Activated CD4-positive, alpha-beta T cell treated with anti-CD3 and anti-CD28 coated beads, Interleukin-2, amount 10 ng/mL, durations not matched to agents 7 days and 5 days (primary cell): ENCODE results near the gene SND1. TPM values are rescaled to one million over a fixed set of nuclear protein-coding genes. Genes with fewer than 3 reads are reported as not detected.

ENCODE experiments used
- CTCF ChIA-PET: fragments of 350-600 bp; sonication (Branson Sonifier 250); formaldehyde crosslinking; loops from one replicate; lab custom pipeline; 2021; ENCODE audit warnings: antibody characterized with exemption; lab: Charles Lee
- POLR2A ChIA-PET: fragments of 350-600 bp; sonication (Branson Sonifier 250); formaldehyde crosslinking; loops from one replicate; lab custom pipeline; 2021; ENCODE audit warnings: antibody characterized with exemption; lab: Charles Lee
- DNase-seq: peaks from one replicate; pipeline ENCODE4 v3.0.0-alpha.2; 2020
- H3K27ac Mint-ChIP-seq: one replicate; pipeline ENCODE4 v1.8.0; 2021; ENCODE audit warnings: mild to moderate bottlenecking, moderate library complexity, mixed read lengths
- H3K27me3 Mint-ChIP-seq: one replicate; pipeline ENCODE4 v1.8.0; 2021; ENCODE audit warnings: mixed read lengths
- H3K36me3 Mint-ChIP-seq: one replicate; pipeline ENCODE4 v1.8.0; 2021; ENCODE audit warnings: low read depth, mixed read lengths
- H3K4me1 Mint-ChIP-seq: one replicate; pipeline ENCODE4 v1.8.0; 2021; ENCODE audit warnings: mixed read lengths
- H3K4me3 Mint-ChIP-seq: one replicate; pipeline ENCODE4 v1.8.0; 2021; ENCODE audit warnings: mild to moderate bottlenecking, moderate library complexity, mixed read lengths
- H3K9me3 Mint-ChIP-seq: one replicate; pipeline ENCODE4 v1.8.0; 2021; ENCODE audit warnings: mixed read lengths
- total RNA-seq, 2 experiments: library from RNA; stranded (reverse); gene quantifications; one replicate each; pipeline ENCODE4 v1.2.3, GENCODE V29; 2021

Gene SND1
- 100 to 1,000 TPM; 141 to 163 TPM for total RNA-seq

GRCh38 chr7:127651556-127652332 is at the start of gene SND1:
SND1 (plus strand) TSS chr7:127652194; CDS start chr7:127652374, 180 bp downstream.
- Mint-ChIP-seq H3K27ac (peak within 1 kb of the TSS; percentile 99), H3K4me3 (peak within 1 kb of the TSS; percentile 84), H3K36me3 (peaks cover 20% of the 10 kb centered on the region), H3K4me1 (peaks cover 39% of the 10 kb centered on the region), H3K27me3 (peaks cover 3% of the 10 kb centered on the region), H3K9me3 (no peaks in the 10 kb centered on the region)
- POLR2A ChIA-PET = no interaction called here
- CTCF ChIA-PET = interaction anchor here (0.6 kb wide), 1 partner anchor 882 kb away, joined by 3 read pairs; no protein-coding TSS in a partner anchor
- peak; percentile 100 for DNase-seq

- peaks cover under 1% of the 10 kb centered on the region for H3K27me3 Mint-ChIP-seq
- peaks cover 3% of the 10 kb centered on the region for H3K9me3 Mint-ChIP-seq
- no peaks in the 10 kb centered on the region for H3K4me1 Mint-ChIP-seq
- H3K27ac Mint-ChIP-seq = no peak overlapping the region
- no peak for DNase-seq
- H3K36me3 Mint-ChIP-seq = no peaks in the 10 kb centered on the region
- POLR2A ChIA-PET = no interaction called here
- CTCF ChIA-PET = interaction anchor here (1.0 kb wide), 1 partner anchor 12 kb away, joined by 5 read pairs; no protein-coding TSS in a partner anchor
- H3K4me3 Mint-ChIP-seq = no peak overlapping the region
Measured at GRCh38 chr7:127608446-127608845, 43.5 kb upstream of the SND1 start.

- ChIA-PET CTCF (no interaction called here), POLR2A (no interaction called here)
- peaks cover 3% of the 10 kb centered on the region for H3K9me3 Mint-ChIP-seq
- H3K36me3 Mint-ChIP-seq = no peaks in the 10 kb centered on the region
- no peak for DNase-seq
- H3K27ac Mint-ChIP-seq = no peak overlapping the region
- H3K4me1 Mint-ChIP-seq = no peaks in the 10 kb centered on the region
- peaks cover 1% of the 10 kb centered on the region for H3K27me3 Mint-ChIP-seq
- no peak overlapping the region for H3K4me3 Mint-ChIP-seq
Measured at GRCh38 chr7:127609297-127609696, 42.7 kb upstream of the SND1 start.

GRCh38 chr7:127612263-127612662 is 39.7 kb upstream of the SND1 start:
- peaks cover 14% of the 10 kb centered on the region for H3K27me3 Mint-ChIP-seq
- H3K27ac Mint-ChIP-seq = no peak overlapping the region
- ChIA-PET POLR2A (no interaction called here), CTCF (no interaction called here)
- H3K4me1 Mint-ChIP-seq = no peaks in the 10 kb centered on the region
- DNase-seq = no peak
- no peak overlapping the region for H3K4me3 Mint-ChIP-seq
- peaks cover 3% of the 10 kb centered on the region for H3K9me3 Mint-ChIP-seq
- no peaks in the 10 kb centered on the region for H3K36me3 Mint-ChIP-seq

- POLR2A ChIA-PET = interaction anchor here (0.6 kb wide), 1 partner anchor 16 kb away, joined by 3 read pairs; no protein-coding TSS in a partner anchor
- no peak for DNase-seq
- Mint-ChIP-seq H3K4me3 (no peak overlapping the region), H3K9me3 (no peaks in the 10 kb centered on the region), H3K4me1 (peaks cover 4% of the 10 kb centered on the region), H3K36me3 (no peaks in the 10 kb centered on the region), H3K27ac (no peak overlapping the region), H3K27me3 (peaks cover 46% of the 10 kb centered on the region)
- CTCF ChIA-PET = interaction anchor here (1.0 to 1.3 kb wide), 2 partner anchors 9 to 16 kb away, joined by 3 read pairs; no protein-coding TSS in a partner anchor
Measured at GRCh38 chr7:127616724-127617123, 35.3 kb upstream of the SND1 start.

- H3K4me3 Mint-ChIP-seq = no peak within 1 kb of the TSS
- ChIA-PET POLR2A (no interaction called here), CTCF (no interaction called here)
- no peak within 1 kb of the TSS for H3K27ac Mint-ChIP-seq
- peaks cover 57% of the 10 kb centered on the region for H3K27me3 Mint-ChIP-seq
- DNase-seq = no peak
- H3K9me3 Mint-ChIP-seq = no peaks in the 10 kb centered on the region
- H3K36me3 Mint-ChIP-seq = no peaks in the 10 kb centered on the region
- peaks cover 4% of the 10 kb centered on the region for H3K4me1 Mint-ChIP-seq
Measured at GRCh38 chr7:127618042-127618441, 34.0 kb upstream of the SND1 start, which contains the start of gene PAX4. PAX4 (minus strand) TSS chr7:127618142; CDS start chr7:127615928, 2,214 bp downstream.

GRCh38 chr7:127618775-127619174 is 33.2 kb upstream of the SND1 start:
- Mint-ChIP-seq H3K36me3 (no peaks in the 10 kb centered on the region), H3K9me3 (no peaks in the 10 kb centered on the region), H3K4me1 (peaks cover 4% of the 10 kb centered on the region), H3K27me3 (peaks cover 60% of the 10 kb centered on the region), H3K27ac (no peak overlapping the region), H3K4me3 (no peak overlapping the region)
- DNase-seq = no peak
- CTCF ChIA-PET = no interaction called here
- POLR2A ChIA-PET = no interaction called here

- no peak overlapping the region for H3K27ac Mint-ChIP-seq
- no peak overlapping the region for H3K4me3 Mint-ChIP-seq
- DNase-seq = no peak
- peaks cover 4% of the 10 kb centered on the region for H3K4me1 Mint-ChIP-seq
- H3K9me3 Mint-ChIP-seq = no peaks in the 10 kb centered on the region
- H3K36me3 Mint-ChIP-seq = no peaks in the 10 kb centered on the region
- ChIA-PET POLR2A (no interaction called here), CTCF (interaction anchor here (1.1 kb wide), 1 partner anchor 12 kb away, joined by 5 read pairs; no protein-coding TSS in a partner anchor)
- peaks cover 66% of the 10 kb centered on the region for H3K27me3 Mint-ChIP-seq
Measured at GRCh38 chr7:127619681-127620405, 32.2 kb upstream of the SND1 start.

GRCh38 chr7:127620406-127621233 is 31.4 kb upstream of the SND1 start:
- no peak overlapping the region for H3K27ac Mint-ChIP-seq
- no peak for DNase-seq
- H3K9me3 Mint-ChIP-seq = no peaks in the 10 kb centered on the region
- peaks cover 4% of the 10 kb centered on the region for H3K4me1 Mint-ChIP-seq
- POLR2A ChIA-PET = no interaction called here
- peaks cover 70% of the 10 kb centered on the region for H3K27me3 Mint-ChIP-seq
- no peaks in the 10 kb centered on the region for H3K36me3 Mint-ChIP-seq
- no peak overlapping the region for H3K4me3 Mint-ChIP-seq
- CTCF ChIA-PET = interaction anchor here (1.1 kb wide), 1 partner anchor 13 kb away, joined by 5 read pairs; no protein-coding TSS in a partner anchor

GRCh38 chr7:127625331-127625730 is 26.7 kb upstream of the SND1 start:
- POLR2A ChIA-PET = interaction anchor here (0.7 kb wide), 1 partner anchor 332 kb away, joined by 4 read pairs; no protein-coding TSS in a partner anchor
- CTCF ChIA-PET = no interaction called here
- Mint-ChIP-seq H3K36me3 (no peaks in the 10 kb centered on the region), H3K4me3 (no peak overlapping the region), H3K9me3 (no peaks in the 10 kb centered on the region), H3K4me1 (peaks cover 3% of the 10 kb centered on the region), H3K27me3 (peaks cover 45% of the 10 kb centered on the region), H3K27ac (no peak overlapping the region)
- no peak for DNase-seq

- no peak for DNase-seq
- H3K9me3 Mint-ChIP-seq = no peaks in the 10 kb centered on the region
- POLR2A ChIA-PET = no interaction called here
- H3K27me3 Mint-ChIP-seq = peaks cover 24% of the 10 kb centered on the region
- no peaks in the 10 kb centered on the region for H3K36me3 Mint-ChIP-seq
- no peak overlapping the region for H3K27ac Mint-ChIP-seq
- no peaks in the 10 kb centered on the region for H3K4me1 Mint-ChIP-seq
- no peak overlapping the region for H3K4me3 Mint-ChIP-seq
- CTCF ChIA-PET = no interaction called here
Measured at GRCh38 chr7:127628445-127628844, 23.5 kb upstream of the SND1 start.

GRCh38 chr7:127629268-127629854 is 22.6 kb upstream of the SND1 start:
- CTCF ChIA-PET = interaction anchor here (1.4 kb wide), 1 partner anchor 10 kb away, joined by 3 read pairs; no protein-coding TSS in a partner anchor
- no peaks in the 10 kb centered on the region for H3K9me3 Mint-ChIP-seq
- H3K27me3 Mint-ChIP-seq = peaks cover 22% of the 10 kb centered on the region
- no peaks in the 10 kb centered on the region for H3K4me1 Mint-ChIP-seq
- peak; percentile 21 for DNase-seq
- POLR2A ChIA-PET = no interaction called here
- no peak overlapping the region for H3K27ac Mint-ChIP-seq
- no peaks in the 10 kb centered on the region for H3K36me3 Mint-ChIP-seq
- H3K4me3 Mint-ChIP-seq = no peak overlapping the region
